K562 (cell line): ENCODE data around the gene P2RX1. TPM values are rescaled to one million over a fixed set of nuclear protein-coding genes. Genes with fewer than 3 reads are reported as not detected.

Source experiments
- CHD1 ChIP-seq: fragments of 200-600 bp; sonication (generic); IDR thresholded peaks from one replicate; pipeline ENCODE4 v1.6.1; 2012; ENCODE audit warnings: mild to moderate bottlenecking, moderate library complexity, low read length, inconsistent platforms
- DDX20 ChIP-seq: fragments of 450-650 bp; IDR thresholded peaks from 2 replicates; pipeline ENCODE4 v1.6.1; 2016; ENCODE audit warnings: missing genetic modification characterization, low read depth, mild to moderate bottlenecking, missing compliant biosample characterization, moderate library complexity
- NCOA2 ChIP-seq, 2 experiments: fragments of 450-650 bp; IDR thresholded peaks; 2 replicates each; pipeline ENCODE4 v1.6.1; 2018; ENCODE audit warnings: mild to moderate bottlenecking in 2 of 2, moderate library complexity in 1 of 2; ENCODE audit not compliant: partially characterized antibody in 2 of 2
- RAD51 ChIP-seq: fragments of 450-650 bp; IDR thresholded peaks from 2 replicates; pipeline ENCODE4 v1.7.1; 2016; ENCODE audit warnings: low read depth, mild to moderate bottlenecking, borderline replicate concordance
- STAT5B ChIP-seq: fragments of 250-450 bp; sonication (Bioruptor Pico); IDR thresholded peaks from 2 replicates; pipeline ENCODE4 v1.8.0; 2021; ENCODE audit warnings: mild to moderate bottlenecking, inconsistent platforms
- TRIM24 ChIP-seq, 2 experiments: fragments of 450-650 bp; IDR thresholded peaks; 2 replicates each; pipeline ENCODE4 v1.6.1; 2016
- YY1 ChIP-seq, 3 experiments: IDR thresholded peaks; 2 replicates each; pipeline ENCODE4 v1.6.1; 2011; ENCODE audit warnings: low read length in 2 of 3, mild to moderate bottlenecking in 2 of 3, moderate library complexity in 2 of 3, borderline replicate concordance in 1 of 3, control low read depth in 1 of 3, low read depth in 1 of 3; ENCODE audit not compliant: insufficient read depth in 3 of 3, insufficient replicate concordance in 2 of 3, control insufficient read depth in 1 of 3, insufficient read length in 1 of 3; ENCODE audit errors: extremely low read depth in 1 of 3
- ZC3H8 ChIP-seq: fragments of 450-650 bp; IDR thresholded peaks from 2 replicates; pipeline ENCODE4 v1.6.1; 2017
- ZNF311 ChIP-seq: fragments of 250-450 bp; sonication (Bioruptor Pico); IDR thresholded peaks from 2 replicates; pipeline ENCODE4 v1.4.0; 2020; ENCODE audit warnings: mild to moderate bottlenecking, moderate library complexity
- ZNF436 ChIP-seq: fragments of 250-450, 450-650 bp; sonication (Bioruptor Pico); formaldehyde crosslinking; IDR thresholded peaks from 2 replicates; pipeline ENCODE4 v1.7.0; 2020; ENCODE audit warnings: mild to moderate bottlenecking
- ZSCAN29 ChIP-seq: fragments of 450-650 bp; IDR thresholded peaks from 2 replicates; pipeline ENCODE4 v1.6.1; 2017
- polyA plus RNA-seq, 8 experiments: library from polyadenylated mRNA; depleted of rRNA in 4 of 8; stranded (reverse) in 5 of 8; unstranded in 3 of 8; fragments of >200 nt; fragmentation: Nextera tagmentation in 2 of 8; fragmentation: Illumina TruSeq in 1 of 8; extraction: Ambion mirVana in 2 of 8; extraction: Trizol in 1 of 8; gene quantifications; 2 replicates each; pipeline versions ENCODE4 v1.2.1 to v1.2.3, GENCODE V29; 2011 to 2014; ENCODE audit warnings: inconsistent platforms in 1 of 8, missing spikeins in 1 of 8
- total RNA-seq, 7 experiments: library from RNA; depleted of rRNA in 6 of 7; stranded (reverse); fragments of >200 nt in 6 of 7; fragmentation: Illumina TruSeq in 2 of 7; extraction: Trizol in 2 of 7; gene quantifications; 2 replicates each; pipeline versions ENCODE4 v1.2.1 to v1.2.3, GENCODE V29; 2011 to 2021; ENCODE audit warnings: low replicate concordance in 1 of 7
- TF ChIP-seq, protein P1 (sequence below): fragments of 450-650 bp; formaldehyde crosslinking; conservative IDR thresholded peaks from 2 replicates; pipeline ENCODE4 v1.4.0; 2022; ENCODE audit warnings: mild to moderate bottlenecking, missing genetic modification characterization
- TF ChIP-seq, protein P2 (sequence below): sonication (generic); formaldehyde crosslinking; IDR thresholded peaks from 2 replicates; pipeline ENCODE4 v1.8.0; 2022; ENCODE audit warnings: mild to moderate bottlenecking, missing genetic modification reagents
- TF ChIP-seq, protein P3 (sequence below): sonication (generic); formaldehyde crosslinking; IDR thresholded peaks from 2 replicates; pipeline ENCODE4 v1.9.0; 2022; ENCODE audit warnings: mild to moderate bottlenecking, missing genetic modification reagents

P2RX1 gene
- total and polyA plus RNA-seq, 9 of the 15 experiments (the other 6 are each of a cell fraction or from before 2014, with no cell fraction given), result 0.27 to 20.3 (median 10.3) TPM

DNA sequence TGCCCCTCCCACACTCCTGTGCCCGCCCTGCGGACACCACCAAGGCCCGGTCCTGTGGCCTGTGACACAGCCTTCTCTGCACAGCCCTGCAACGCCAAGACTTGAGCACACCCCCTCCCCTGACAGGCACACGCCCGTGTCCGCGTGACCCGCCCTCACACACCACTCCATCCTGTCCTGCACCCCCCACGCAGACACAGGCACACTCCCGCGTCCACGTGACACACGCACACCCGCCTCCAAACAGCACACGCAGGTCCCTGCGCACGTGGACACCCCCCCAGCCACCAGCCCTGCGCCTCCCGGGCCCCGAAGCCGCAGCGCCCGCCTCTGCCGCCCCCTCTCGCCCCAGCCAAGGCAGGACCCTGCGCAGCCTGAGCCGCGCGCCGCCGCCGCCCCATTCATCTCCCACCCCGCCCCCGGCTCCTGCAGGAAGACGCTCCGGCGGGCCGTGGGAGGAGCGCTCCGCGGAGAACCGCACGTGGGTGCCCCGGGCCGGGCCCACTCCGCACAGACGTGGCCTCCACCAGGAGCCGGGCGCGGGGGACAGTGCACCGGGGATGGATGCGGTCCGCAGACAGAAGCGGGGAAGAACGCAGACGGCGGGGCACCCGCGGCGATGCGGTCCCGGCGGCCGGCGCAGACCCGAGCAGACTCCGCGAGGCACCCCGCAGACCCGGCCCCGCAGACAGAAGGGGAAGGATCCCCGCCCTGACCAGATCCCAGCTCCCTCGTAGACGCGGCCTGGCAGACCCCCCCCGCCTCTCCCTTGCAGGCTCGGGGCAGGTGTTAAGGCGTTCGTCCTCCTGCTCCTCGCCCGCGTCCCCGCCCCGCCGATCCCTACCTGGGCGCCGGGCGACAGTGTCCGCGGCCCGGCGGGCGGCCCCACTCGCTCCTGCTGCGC lies 23.9 kb downstream of the P2RX1 start (continued):
- TF ChIP-seq, protein P1, sequence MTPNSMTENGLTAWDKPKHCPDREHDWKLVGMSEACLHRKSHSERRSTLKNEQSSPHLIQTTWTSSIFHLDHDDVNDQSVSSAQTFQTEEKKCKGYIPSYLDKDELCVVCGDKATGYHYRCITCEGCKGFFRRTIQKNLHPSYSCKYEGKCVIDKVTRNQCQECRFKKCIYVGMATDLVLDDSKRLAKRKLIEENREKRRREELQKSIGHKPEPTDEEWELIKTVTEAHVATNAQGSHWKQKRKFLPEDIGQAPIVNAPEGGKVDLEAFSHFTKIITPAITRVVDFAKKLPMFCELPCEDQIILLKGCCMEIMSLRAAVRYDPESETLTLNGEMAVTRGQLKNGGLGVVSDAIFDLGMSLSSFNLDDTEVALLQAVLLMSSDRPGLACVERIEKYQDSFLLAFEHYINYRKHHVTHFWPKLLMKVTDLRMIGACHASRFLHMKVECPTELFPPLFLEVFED (CRISPR knock-in tag), result no peak
- no peak for TF ChIP-seq STAT5B (CRISPR knock-in tag)
- TF ChIP-seq, protein P2, sequence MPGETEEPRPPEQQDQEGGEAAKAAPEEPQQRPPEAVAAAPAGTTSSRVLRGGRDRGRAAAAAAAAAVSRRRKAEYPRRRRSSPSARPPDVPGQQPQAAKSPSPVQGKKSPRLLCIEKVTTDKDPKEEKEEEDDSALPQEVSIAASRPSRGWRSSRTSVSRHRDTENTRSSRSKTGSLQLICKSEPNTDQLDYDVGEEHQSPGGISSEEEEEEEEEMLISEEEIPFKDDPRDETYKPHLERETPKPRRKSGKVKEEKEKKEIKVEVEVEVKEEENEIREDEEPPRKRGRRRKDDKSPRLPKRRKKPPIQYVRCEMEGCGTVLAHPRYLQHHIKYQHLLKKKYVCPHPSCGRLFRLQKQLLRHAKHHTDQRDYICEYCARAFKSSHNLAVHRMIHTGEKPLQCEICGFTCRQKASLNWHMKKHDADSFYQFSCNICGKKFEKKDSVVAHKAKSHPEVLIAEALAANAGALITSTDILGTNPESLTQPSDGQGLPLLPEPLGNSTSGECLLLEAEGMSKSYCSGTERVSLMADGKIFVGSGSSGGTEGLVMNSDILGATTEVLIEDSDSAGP (CRISPR knock-in tag), result no peak
- TF ChIP-seq NCOA2 (IDR thresholded peaks at IDR 0.05; ENCODE audit: partially characterized antibody in 2 of 2), result no peak
- no peak for TF ChIP-seq ZC3H8
- TF ChIP-seq, protein P3, sequence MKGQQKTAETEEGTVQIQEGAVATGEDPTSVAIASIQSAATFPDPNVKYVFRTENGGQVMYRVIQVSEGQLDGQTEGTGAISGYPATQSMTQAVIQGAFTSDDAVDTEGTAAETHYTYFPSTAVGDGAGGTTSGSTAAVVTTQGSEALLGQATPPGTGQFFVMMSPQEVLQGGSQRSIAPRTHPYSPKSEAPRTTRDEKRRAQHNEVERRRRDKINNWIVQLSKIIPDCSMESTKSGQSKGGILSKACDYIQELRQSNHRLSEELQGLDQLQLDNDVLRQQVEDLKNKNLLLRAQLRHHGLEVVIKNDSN, result peak; percentile 88
- TF ChIP-seq ZSCAN29, result peak; percentile 72
- no peak for TF ChIP-seq DDX20
- no peak for TF ChIP-seq YY1 (IDR thresholded peaks at IDR 0.05; ENCODE audit: borderline replicate concordance in 1 of 3, control insufficient read depth in 1 of 3, extremely low read depth in 1 of 3, insufficient read depth in 3 of 3, insufficient read length in 1 of 3, insufficient replicate concordance in 2 of 3, low read depth in 1 of 3, low read length in 2 of 3)
- TF ChIP-seq ZNF436 (CRISPR knock-in tag), result no peak
- TF ChIP-seq CHD1, result no peak
- peak; percentile 70; the same call in 1 of the 2 replicates for TF ChIP-seq RAD51
- no peak for TF ChIP-seq TRIM24 (IDR thresholded peaks at IDR 0.05)
- TF ChIP-seq ZNF311, result no peak
